Measurements from ENCODE around the gene COA1. TPM values are rescaled to one million over a fixed set of nuclear protein-coding genes. Genes with fewer than 3 reads are reported as not detected.

The COA1 gene
- polyA plus RNA-seq, 3 donors, result 25.6 to 57.8 (median 56.2) TPM

DNA sequence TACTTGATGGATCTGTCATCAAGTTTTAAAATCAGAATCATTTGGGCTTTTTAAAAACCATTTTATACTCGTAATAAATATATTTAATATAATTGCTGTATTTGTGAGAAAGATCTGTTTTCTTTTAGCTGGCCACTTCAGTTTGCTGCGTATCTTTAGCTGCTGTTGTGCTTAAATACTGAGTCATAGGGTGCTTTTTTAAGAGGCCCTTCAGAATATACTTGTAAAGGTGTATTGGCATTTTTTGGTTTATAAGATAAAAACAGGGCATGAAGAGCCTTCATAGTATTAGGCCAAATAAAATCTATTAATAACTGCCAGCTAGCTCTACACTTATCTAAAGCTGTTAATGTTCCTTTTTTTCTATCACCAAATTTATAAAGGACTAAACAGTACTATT, 102.6 kb downstream of the COA1 start:
- Histone ChIP-seq H3K4me2 (replicated peaks; ENCODE audit: extremely low read depth, low read length, poor library complexity, severe bottlenecking) (no peak overlapping the region), H3K27ac (ENCODE audit: low read depth in 1 of 2, low read length in 2 of 2) (no peak overlapping the region), H3K4me3 (replicated peaks in 1 of 3; ENCODE audit: low read depth in 2 of 3, low read length in 3 of 3) (no peak overlapping the region), H3K27me3 (ENCODE audit: control insufficient read depth in 2 of 2, insufficient read depth in 2 of 2, low read length in 2 of 2) (no peaks in the 10 kb centered on the region), H3K9ac (ENCODE audit: insufficient read depth, low read length, poor library complexity, severe bottlenecking) (no peak overlapping the region), H3K36me3 (replicated peaks in 1 of 2; ENCODE audit: control insufficient read depth in 1 of 2, insufficient read depth in 2 of 2, low read length in 2 of 2) (peaks cover 41 to 95% of the 10 kb centered on the region in 2 donors), H3K79me2 (ENCODE audit: insufficient read depth, low read length) (no peaks in the 10 kb centered on the region), H3K9me3 (replicated peaks in 1 of 2; ENCODE audit: control insufficient read depth in 1 of 2, insufficient read depth in 1 of 2, low read length in 2 of 2) (no peaks in the 10 kb centered on the region), H2AFZ (ENCODE audit: insufficient read depth, low read depth, low read length, poor library complexity, severe bottlenecking) (no peak overlapping the region), H3K4me1 (ENCODE audit: control insufficient read depth in 1 of 2, insufficient read depth in 2 of 2, low read length in 2 of 2) (no peaks in the 10 kb centered on the region), H4K20me1 (ENCODE audit: insufficient read depth, low read length) (no peaks in the 10 kb centered on the region)
- H3K4me1 Mint-ChIP-seq, result peaks cover 9% of the 10 kb centered on the region
- H3K36me3 Mint-ChIP-seq, result peaks cover 60 to 71% of the 10 kb centered on the region in 2 donors
- no peak overlapping the region for H3K4me3 Mint-ChIP-seq
- H3K9me3 Mint-ChIP-seq, result no peaks in the 10 kb centered on the region
- no peaks in the 10 kb centered on the region for H3K27me3 Mint-ChIP-seq (ENCODE audit: low read depth in 3 of 3)
- WGBS (ENCODE audit: insufficient coverage), result 100% methylated on average over 1 of the region's 2 CpGs
- no peak overlapping the region for H3K27ac Mint-ChIP-seq
- intact Hi-C loops (cut with micrococcal nuclease), result no loop called here
- no peak for DNase-seq
- TF ChIP-seq, protein P1, sequence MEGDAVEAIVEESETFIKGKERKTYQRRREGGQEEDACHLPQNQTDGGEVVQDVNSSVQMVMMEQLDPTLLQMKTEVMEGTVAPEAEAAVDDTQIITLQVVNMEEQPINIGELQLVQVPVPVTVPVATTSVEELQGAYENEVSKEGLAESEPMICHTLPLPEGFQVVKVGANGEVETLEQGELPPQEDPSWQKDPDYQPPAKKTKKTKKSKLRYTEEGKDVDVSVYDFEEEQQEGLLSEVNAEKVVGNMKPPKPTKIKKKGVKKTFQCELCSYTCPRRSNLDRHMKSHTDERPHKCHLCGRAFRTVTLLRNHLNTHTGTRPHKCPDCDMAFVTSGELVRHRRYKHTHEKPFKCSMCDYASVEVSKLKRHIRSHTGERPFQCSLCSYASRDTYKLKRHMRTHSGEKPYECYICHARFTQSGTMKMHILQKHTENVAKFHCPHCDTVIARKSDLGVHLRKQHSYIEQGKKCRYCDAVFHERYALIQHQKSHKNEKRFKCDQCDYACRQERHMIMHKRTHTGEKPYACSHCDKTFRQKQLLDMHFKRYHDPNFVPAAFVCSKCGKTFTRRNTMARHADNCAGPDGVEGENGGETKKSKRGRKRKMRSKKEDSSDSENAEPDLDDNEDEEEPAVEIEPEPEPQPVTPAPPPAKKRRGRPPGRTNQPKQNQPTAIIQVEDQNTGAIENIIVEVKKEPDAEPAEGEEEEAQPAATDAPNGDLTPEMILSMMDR (IDR thresholded peaks at IDR 0.05), result no peak

DNA sequence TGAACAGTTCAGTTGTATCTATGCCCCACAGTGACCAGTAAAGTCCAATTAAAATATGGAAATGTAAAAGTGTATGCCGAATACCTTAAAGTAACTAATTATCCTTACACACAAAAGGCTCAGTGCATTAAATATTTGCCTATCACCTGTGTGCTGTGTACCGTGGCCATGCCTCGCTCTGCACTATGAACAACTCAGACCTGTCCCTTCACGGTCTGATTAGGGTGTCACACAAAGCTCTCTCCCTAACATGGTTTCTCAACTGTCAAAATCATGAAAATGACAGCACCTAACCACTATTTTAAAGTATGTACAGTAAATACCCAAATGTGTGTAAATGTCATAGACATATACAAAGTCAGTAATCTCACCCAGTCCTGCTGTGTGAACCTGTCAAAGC, 103.3 kb downstream of the COA1 start:
- peaks cover 57 to 69% of the 10 kb centered on the region in 2 donors for H3K36me3 Mint-ChIP-seq
- Histone ChIP-seq H3K79me2 (ENCODE audit: insufficient read depth, low read length) (no peaks in the 10 kb centered on the region), H3K27me3 (ENCODE audit: control insufficient read depth in 2 of 2, insufficient read depth in 2 of 2, low read length in 2 of 2) (no peaks in the 10 kb centered on the region), H3K9ac (ENCODE audit: insufficient read depth, low read length, poor library complexity, severe bottlenecking) (no peak overlapping the region), H3K4me3 (replicated peaks in 1 of 3; ENCODE audit: low read depth in 2 of 3, low read length in 3 of 3) (no peak overlapping the region), H2AFZ (ENCODE audit: insufficient read depth, low read depth, low read length, poor library complexity, severe bottlenecking) (no peak overlapping the region), H3K4me1 (ENCODE audit: control insufficient read depth in 1 of 2, insufficient read depth in 2 of 2, low read length in 2 of 2) (no peaks in the 10 kb centered on the region), H3K4me2 (replicated peaks; ENCODE audit: extremely low read depth, low read length, poor library complexity, severe bottlenecking) (no peak overlapping the region), H3K36me3 (replicated peaks in 1 of 2; ENCODE audit: control insufficient read depth in 1 of 2, insufficient read depth in 2 of 2, low read length in 2 of 2) (peaks cover 41 to 89% of the 10 kb centered on the region in 2 donors), H3K27ac (ENCODE audit: low read depth in 1 of 2, low read length in 2 of 2) (no peak overlapping the region), H3K9me3 (replicated peaks in 1 of 2; ENCODE audit: control insufficient read depth in 1 of 2, insufficient read depth in 1 of 2, low read length in 2 of 2) (no peaks in the 10 kb centered on the region), H4K20me1 (ENCODE audit: insufficient read depth, low read length) (no peaks in the 10 kb centered on the region)
- H3K9me3 Mint-ChIP-seq, result no peaks in the 10 kb centered on the region
- intact Hi-C loops (cut with micrococcal nuclease), result no loop called here
- peak overlapping the region in 1 of 7 donors; percentile 28 for H3K27ac Mint-ChIP-seq
- no peaks in the 10 kb centered on the region for H3K27me3 Mint-ChIP-seq (ENCODE audit: low read depth in 3 of 3)
- peaks cover 4% of the 10 kb centered on the region for H3K4me1 Mint-ChIP-seq
- 100% methylated on average over 2 of the region's 4 CpGs for WGBS (ENCODE audit: insufficient coverage)
- no peak for DNase-seq
- H3K4me3 Mint-ChIP-seq, result no peak overlapping the region
- TF ChIP-seq, protein P1 (IDR thresholded peaks at IDR 0.05), result no peak
